Dendritic cell treated with granulocyte-macrophage colony-stimulating factor and Interleukin-4, amounts not matched to agents 40 ng/mL and 50 ng/mL, for 4 days (primary cell): ENCODE data around the gene TMEM140.

ENCODE experiments used
- H3K27ac Mint-ChIP-seq: one replicate; pipeline ENCODE4 v1.8.0; 2022; ENCODE audit warnings: mild to moderate bottlenecking, mixed read lengths
- H3K27me3 Mint-ChIP-seq: one replicate; pipeline ENCODE4 v1.8.0; 2022; ENCODE audit warnings: mild to moderate bottlenecking, mixed read lengths
- H3K36me3 Mint-ChIP-seq: one replicate; pipeline ENCODE4 v1.8.0; 2022; ENCODE audit warnings: low read depth, mixed read lengths
- H3K4me1 Mint-ChIP-seq: one replicate; pipeline ENCODE4 v1.8.0; 2022; ENCODE audit warnings: low read depth, mixed read lengths
- H3K4me3 Mint-ChIP-seq: one replicate; pipeline ENCODE4 v1.8.0; 2022; ENCODE audit warnings: mild to moderate bottlenecking, moderate library complexity, mixed read lengths
- H3K9me3 Mint-ChIP-seq: one replicate; pipeline ENCODE4 v1.8.0; 2022; ENCODE audit warnings: mixed read lengths
- intact Hi-C: fragments of 100-400 bp; cut with micrococcal nuclease; formaldehyde crosslinking; loops from one replicate; pipeline ENCODE4 v1.15.0; 2022

Gene TMEM140

GRCh38 chr7:135186261-135186540 lies 38.3 kb downstream of the TMEM140 start:
- intact Hi-C loops = no loop called here
- H3K9me3 Mint-ChIP-seq = peaks cover 34% of the 10 kb centered on the region
- H3K27me3 Mint-ChIP-seq = no peaks in the 10 kb centered on the region
- H3K27ac Mint-ChIP-seq = no peak overlapping the region
- peaks cover 100% of the 10 kb centered on the region for H3K36me3 Mint-ChIP-seq
- H3K4me1 Mint-ChIP-seq = peaks cover 15% of the 10 kb centered on the region
- H3K4me3 Mint-ChIP-seq = no peak overlapping the region

- intact Hi-C loops = no loop called here
- H3K27ac Mint-ChIP-seq = no peak overlapping the region
- no peaks in the 10 kb centered on the region for H3K27me3 Mint-ChIP-seq
- H3K4me3 Mint-ChIP-seq = no peak overlapping the region
- peaks cover 15% of the 10 kb centered on the region for H3K4me1 Mint-ChIP-seq
- H3K9me3 Mint-ChIP-seq = peaks cover 28% of the 10 kb centered on the region
- H3K36me3 Mint-ChIP-seq = peaks cover 100% of the 10 kb centered on the region
These were observed 39.0 kb downstream of the TMEM140 start for GRCh38 chr7:135186841-135187253.

DNA sequence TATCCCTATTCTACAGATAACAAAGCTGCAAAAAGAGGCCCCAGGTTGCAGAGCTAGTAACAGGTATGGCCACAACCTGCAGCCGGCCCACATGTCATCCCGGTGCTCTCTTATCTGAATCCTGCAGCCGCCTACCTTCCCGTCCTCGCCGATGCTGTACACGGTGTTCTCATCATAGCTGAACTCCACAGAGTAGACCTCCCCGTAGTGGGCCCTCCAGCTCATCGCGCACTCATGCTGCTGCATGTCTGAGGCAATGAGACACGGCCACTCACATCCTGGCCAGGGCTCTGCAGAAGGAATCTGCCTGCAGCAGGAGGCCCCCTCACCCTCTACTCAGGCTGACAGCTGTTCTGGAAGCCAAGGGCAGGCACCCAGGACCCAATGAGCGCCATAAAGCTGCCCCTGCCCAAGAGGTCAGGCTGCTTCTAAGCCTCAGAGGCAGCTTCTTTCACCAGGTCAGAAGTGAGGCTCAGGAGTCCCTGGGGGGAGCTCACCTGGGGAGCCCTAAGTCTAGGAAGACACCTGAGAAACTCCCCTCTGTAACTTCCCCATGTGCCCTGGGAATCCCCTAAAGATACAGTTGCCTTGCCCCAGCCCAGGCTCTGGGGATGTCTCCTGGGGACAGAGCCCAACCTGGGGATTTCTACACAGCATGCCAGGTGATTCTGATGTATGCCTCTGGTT lies 40.6 kb downstream of the TMEM140 start:
- H3K36me3 Mint-ChIP-seq = peaks cover 100% of the 10 kb centered on the region
- H3K4me1 Mint-ChIP-seq = peaks cover 15% of the 10 kb centered on the region
- H3K27me3 Mint-ChIP-seq = no peaks in the 10 kb centered on the region
- intact Hi-C loops = no loop called here
- no peak overlapping the region for H3K4me3 Mint-ChIP-seq
- H3K27ac Mint-ChIP-seq = no peak overlapping the region
- H3K9me3 Mint-ChIP-seq = peaks cover 12% of the 10 kb centered on the region

GRCh38 chr7:135189221-135189662 lies 41.4 kb downstream of the TMEM140 start:
- Mint-ChIP-seq H3K4me3 (no peak overlapping the region), H3K9me3 (peaks cover 4% of the 10 kb centered on the region), H3K27ac (no peak overlapping the region), H3K4me1 (peaks cover 15% of the 10 kb centered on the region), H3K36me3 (peaks cover 100% of the 10 kb centered on the region), H3K27me3 (no peaks in the 10 kb centered on the region)
- intact Hi-C loops = no loop called here

GRCh38 chr7:135189961-135190360 lies 42.1 kb downstream of the TMEM140 start:
- Mint-ChIP-seq H3K27me3 (no peaks in the 10 kb centered on the region), H3K27ac (peak overlapping the region; percentile 73), H3K36me3 (peaks cover 100% of the 10 kb centered on the region), H3K4me3 (no peak overlapping the region), H3K9me3 (no peaks in the 10 kb centered on the region), H3K4me1 (peaks cover 15% of the 10 kb centered on the region)
- intact Hi-C loops = no loop called here

DNA sequence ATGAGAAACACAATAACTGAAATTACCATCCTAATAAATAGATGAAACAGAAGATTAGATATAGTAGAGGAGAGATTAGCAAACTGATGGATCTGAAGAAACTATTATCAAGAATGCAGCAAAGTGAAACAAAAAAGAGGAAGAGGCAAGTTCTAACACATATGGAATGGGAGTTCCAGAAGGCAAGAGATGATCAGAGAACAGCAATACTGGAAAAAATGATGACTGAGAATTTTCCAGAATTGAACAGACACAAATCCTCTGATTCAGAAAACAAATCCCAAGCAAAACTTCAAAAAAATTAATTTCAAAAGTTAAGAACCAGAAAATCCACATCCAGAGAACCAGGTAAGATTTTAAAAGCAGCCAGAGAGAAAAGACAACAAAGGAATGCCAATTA lies 42.8 kb downstream of the TMEM140 start:
- peaks cover 15% of the 10 kb centered on the region for H3K4me1 Mint-ChIP-seq
- peak overlapping the region; percentile 7 for H3K4me3 Mint-ChIP-seq
- H3K36me3 Mint-ChIP-seq = peaks cover 100% of the 10 kb centered on the region
- intact Hi-C loops = no loop called here
- no peaks in the 10 kb centered on the region for H3K27me3 Mint-ChIP-seq
- peak overlapping the region; percentile 73 for H3K27ac Mint-ChIP-seq
- H3K9me3 Mint-ChIP-seq = no peaks in the 10 kb centered on the region

DNA sequence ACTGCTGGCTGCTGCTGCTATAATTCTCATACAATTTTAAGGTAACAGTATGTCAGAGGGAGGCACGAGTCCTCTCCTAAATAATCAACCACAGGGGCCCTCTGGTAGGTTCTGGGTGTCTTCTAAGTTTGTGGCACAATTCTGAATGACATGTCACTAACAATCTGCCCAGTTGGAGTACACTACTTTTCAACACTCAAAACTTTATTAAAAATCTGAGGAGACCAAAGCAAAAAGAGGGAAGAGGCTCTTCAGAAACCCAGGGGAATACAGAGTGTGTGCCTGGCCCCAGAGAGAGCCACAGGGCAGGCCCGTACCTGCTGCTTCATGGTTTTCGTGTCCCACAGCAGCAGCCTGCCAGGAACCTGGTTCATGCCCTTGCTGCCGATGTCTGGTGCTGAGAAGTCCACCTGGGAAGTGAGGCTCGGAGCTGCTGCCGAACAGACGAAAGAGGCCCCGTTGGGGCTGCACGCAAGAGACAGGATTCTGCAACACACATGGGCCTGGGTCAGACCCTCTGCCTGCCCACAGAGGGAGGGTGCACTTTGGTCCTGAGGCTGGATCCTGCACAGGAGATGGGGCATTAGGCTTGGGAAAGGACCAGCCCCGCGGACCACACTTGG lies 45.2 kb downstream of the TMEM140 start:
- peaks cover 15% of the 10 kb centered on the region for H3K4me1 Mint-ChIP-seq
- H3K9me3 Mint-ChIP-seq = no peaks in the 10 kb centered on the region
- H3K27me3 Mint-ChIP-seq = no peaks in the 10 kb centered on the region
- no peak overlapping the region for H3K4me3 Mint-ChIP-seq
- intact Hi-C loops = no loop called here
- peaks cover 100% of the 10 kb centered on the region for H3K36me3 Mint-ChIP-seq
- H3K27ac Mint-ChIP-seq = no peak overlapping the region

- H3K4me1 Mint-ChIP-seq = peaks cover 15% of the 10 kb centered on the region
- H3K4me3 Mint-ChIP-seq = no peak overlapping the region
- no peaks in the 10 kb centered on the region for H3K27me3 Mint-ChIP-seq
- H3K27ac Mint-ChIP-seq = no peak overlapping the region
- intact Hi-C loops = no loop called here
- H3K36me3 Mint-ChIP-seq = peaks cover 100% of the 10 kb centered on the region
- no peaks in the 10 kb centered on the region for H3K9me3 Mint-ChIP-seq
These were observed 45.8 kb downstream of the TMEM140 start for GRCh38 chr7:135193615-135194081.

GRCh38 chr7:135194494-135195095 lies 46.7 kb downstream of the TMEM140 start:
- peaks cover 100% of the 10 kb centered on the region for H3K36me3 Mint-ChIP-seq
- H3K4me1 Mint-ChIP-seq = peaks cover 15% of the 10 kb centered on the region
- no peak overlapping the region for H3K4me3 Mint-ChIP-seq
- H3K27me3 Mint-ChIP-seq = no peaks in the 10 kb centered on the region
- H3K27ac Mint-ChIP-seq = no peak overlapping the region
- H3K9me3 Mint-ChIP-seq = no peaks in the 10 kb centered on the region
- intact Hi-C loops = no loop called here

- intact Hi-C loops = no loop called here
- Mint-ChIP-seq H3K36me3 (peaks cover 98% of the 10 kb centered on the region), H3K4me3 (no peak overlapping the region), H3K4me1 (peaks cover 10% of the 10 kb centered on the region), H3K27ac (no peak overlapping the region), H3K9me3 (no peaks in the 10 kb centered on the region), H3K27me3 (no peaks in the 10 kb centered on the region)
These were observed 47.3 kb downstream of the TMEM140 start for GRCh38 chr7:135195156-135195555.

DNA sequence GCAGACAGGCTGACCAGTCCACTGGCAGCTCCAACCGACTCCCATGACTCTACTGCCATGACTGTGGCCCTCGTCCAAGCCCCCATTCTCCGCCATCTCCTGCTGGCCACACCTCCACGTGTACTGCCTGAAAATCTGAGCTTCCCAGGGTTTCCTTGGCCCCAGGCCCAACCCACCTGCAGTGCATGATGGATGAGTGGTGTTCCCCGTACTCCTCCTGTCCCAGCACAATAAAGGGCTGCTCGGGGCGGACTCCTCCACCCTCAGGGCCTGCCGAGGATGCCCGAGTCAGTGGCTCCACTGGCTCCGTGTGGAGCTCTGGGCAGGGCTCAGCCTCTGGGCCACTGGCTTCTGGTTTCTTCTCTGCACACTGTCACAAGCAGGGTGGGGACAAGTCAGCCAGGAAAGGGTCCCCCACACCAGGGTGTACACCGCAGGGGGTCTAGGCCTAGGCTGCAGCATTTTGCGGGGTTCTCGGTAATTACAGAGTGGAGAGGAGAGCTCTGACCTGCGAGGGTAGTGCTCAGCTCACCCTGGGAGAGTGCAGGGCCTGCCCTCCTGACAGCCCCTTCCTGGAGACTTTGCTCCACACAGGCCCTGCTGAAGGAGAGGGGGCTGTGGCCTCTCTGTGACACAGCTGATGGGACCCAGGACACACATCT lies 48.2 kb downstream of the TMEM140 start:
- intact Hi-C loops = no loop called here
- no peaks in the 10 kb centered on the region for H3K9me3 Mint-ChIP-seq
- H3K27ac Mint-ChIP-seq = no peak overlapping the region
- H3K4me3 Mint-ChIP-seq = no peak overlapping the region
- peaks cover 98% of the 10 kb centered on the region for H3K36me3 Mint-ChIP-seq
- peaks cover under 1% of the 10 kb centered on the region for H3K4me1 Mint-ChIP-seq
- H3K27me3 Mint-ChIP-seq = no peaks in the 10 kb centered on the region

DNA sequence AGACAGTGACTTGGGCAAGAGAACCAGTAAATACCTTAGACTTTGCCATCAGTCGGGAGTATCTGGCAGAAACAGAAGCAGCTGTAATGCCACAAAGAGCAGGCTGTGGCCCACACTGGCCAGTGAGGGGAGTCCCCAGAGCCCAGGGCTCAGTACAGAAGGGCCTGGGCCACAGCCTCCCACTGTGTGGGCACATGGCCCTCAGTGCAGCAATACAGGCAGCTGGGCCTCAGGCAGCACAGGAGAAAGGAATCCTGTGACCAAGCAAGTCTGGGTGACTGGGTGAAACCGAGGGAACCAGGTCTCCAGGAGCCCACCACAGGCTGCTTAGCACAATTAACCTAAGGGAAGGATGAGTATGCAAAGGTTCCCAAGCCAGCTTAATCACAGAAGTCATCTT lies 49.5 kb downstream of the TMEM140 start:
- Mint-ChIP-seq H3K27ac (no peak overlapping the region), H3K36me3 (peaks cover 98% of the 10 kb centered on the region), H3K4me1 (no peaks in the 10 kb centered on the region), H3K27me3 (no peaks in the 10 kb centered on the region), H3K4me3 (no peak overlapping the region), H3K9me3 (no peaks in the 10 kb centered on the region)
- intact Hi-C loops = no loop called here

DNA sequence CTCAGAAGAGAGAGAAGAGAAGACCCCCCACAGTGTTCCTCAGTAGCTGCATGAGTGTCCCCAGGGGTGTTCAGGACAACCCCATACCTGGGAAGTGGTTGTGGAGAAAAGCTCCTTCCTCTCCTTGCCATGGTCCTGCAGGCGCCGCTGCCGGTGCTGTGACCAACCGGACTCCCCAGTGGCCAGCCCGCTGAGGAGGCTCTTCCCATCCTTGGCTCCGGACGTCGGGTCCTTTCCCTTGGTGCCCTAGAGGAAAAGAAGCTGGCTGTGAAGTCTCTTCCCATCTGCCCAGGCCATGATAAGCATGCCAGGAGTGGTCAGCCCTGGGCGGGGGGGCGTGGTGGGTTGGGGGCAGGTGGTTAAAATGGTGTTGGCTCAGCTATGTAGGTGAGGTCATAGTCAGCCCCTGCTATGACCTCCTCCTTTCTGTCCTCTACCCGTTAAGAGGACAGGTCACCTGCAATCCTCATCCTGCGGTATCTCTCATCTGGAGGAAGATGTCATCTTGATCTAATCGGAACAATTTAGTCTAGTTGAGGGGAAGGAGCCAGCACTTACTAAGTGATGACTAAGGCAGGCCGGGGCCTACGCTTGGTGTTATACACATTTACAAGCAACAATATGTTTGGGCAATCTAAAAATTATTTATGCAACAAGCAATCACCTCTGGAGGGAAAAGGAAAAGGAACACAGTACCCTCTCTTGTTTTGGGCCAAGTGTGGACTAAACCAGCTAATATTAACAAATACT lies 50.2 kb downstream of the TMEM140 start:
- Mint-ChIP-seq H3K27ac (no peak overlapping the region), H3K36me3 (peaks cover 98% of the 10 kb centered on the region), H3K27me3 (no peaks in the 10 kb centered on the region), H3K4me1 (no peaks in the 10 kb centered on the region), H3K9me3 (no peaks in the 10 kb centered on the region), H3K4me3 (no peak overlapping the region)
- intact Hi-C loops = no loop called here

GRCh38 chr7:135199439-135199838 lies 51.6 kb downstream of the TMEM140 start:
- Mint-ChIP-seq H3K4me1 (no peaks in the 10 kb centered on the region), H3K9me3 (no peaks in the 10 kb centered on the region), H3K4me3 (no peak overlapping the region), H3K27me3 (no peaks in the 10 kb centered on the region), H3K36me3 (peaks cover 98% of the 10 kb centered on the region), H3K27ac (no peak overlapping the region)
- intact Hi-C loops = no loop called here
